H9 (cell line): ENCODE measurements around the gene USP17L28. TPM values are rescaled to one million over a fixed set of nuclear protein-coding genes. Genes with fewer than 3 reads are reported as not detected.
"Not testable (repeated sequence)": the region's sequence is repeated elsewhere in the genome, so short reads cannot be mapped to it uniquely, and the experiment has no call there.

Experiments
- DNase-seq: peaks from one replicate; pipeline ENCODE4 v3.0.0-alpha.2; 2017
- H2AFZ ChIP-seq: one replicate; pipeline ENCODE4 v1.6.1; 2013; ENCODE audit warnings: mild to moderate bottlenecking, low read length, control low read depth, moderate library complexity
- H2AK5ac ChIP-seq: 2 replicates; pipeline ENCODE4 v1.6.1; 2013; ENCODE audit warnings: low read length, control low read depth, mixed read lengths; ENCODE audit not compliant: insufficient read length
- H2BK120ac ChIP-seq: one replicate; pipeline ENCODE4 v1.6.1; 2013; ENCODE audit warnings: low read depth, mild to moderate bottlenecking, low read length, control low read depth, inconsistent platforms; ENCODE audit not compliant: poor library complexity, severe bottlenecking
- H2BK12ac ChIP-seq: 2 replicates; pipeline ENCODE4 v1.6.1; 2013; ENCODE audit warnings: low read length, control low read depth, mixed read lengths, low read depth; ENCODE audit not compliant: insufficient read length
- H2BK15ac ChIP-seq: 2 replicates; pipeline ENCODE4 v1.6.1; 2013; ENCODE audit warnings: low read depth, low read length, control low read depth
- H2BK20ac ChIP-seq: one replicate; pipeline ENCODE4 v1.6.1; 2013; ENCODE audit warnings: low read depth, mild to moderate bottlenecking, low read length, control low read depth, inconsistent platforms; ENCODE audit not compliant: poor library complexity, severe bottlenecking
- H2BK5ac ChIP-seq: 2 replicates; pipeline ENCODE4 v1.6.1; 2013; ENCODE audit warnings: low read length, control low read depth, mixed read lengths; ENCODE audit not compliant: insufficient read length
- H3K14ac ChIP-seq: 2 replicates; pipeline ENCODE4 v1.6.1; 2013; ENCODE audit warnings: low read length, control low read depth; ENCODE audit not compliant: insufficient read depth
- H3K18ac ChIP-seq: 2 replicates; pipeline ENCODE4 v1.6.1; 2013; ENCODE audit warnings: low read depth, mild to moderate bottlenecking, mixed read lengths, low read length, control low read depth; ENCODE audit not compliant: insufficient read length
- H3K23ac ChIP-seq: 2 replicates; pipeline ENCODE4 v1.6.1; 2013; ENCODE audit warnings: low read length, control low read depth, mixed read lengths, low read depth; ENCODE audit not compliant: insufficient read length
- H3K23me2 ChIP-seq: 2 replicates; pipeline ENCODE4 v1.6.1; 2013; ENCODE audit warnings: low read depth, mild to moderate bottlenecking, mixed read lengths, low read length, control low read depth; ENCODE audit not compliant: insufficient read length, poor library complexity, severe bottlenecking
- H3K27ac ChIP-seq: 2 replicates; pipeline ENCODE4 v1.5.1; 2013; ENCODE audit warnings: low read length, control low read depth, mixed read lengths, low read depth; ENCODE audit not compliant: insufficient read length
- H3K27me3 ChIP-seq: 2 replicates; pipeline ENCODE4 v1.6.1; 2013; ENCODE audit warnings: low read length, control low read depth, inconsistent platforms; ENCODE audit not compliant: insufficient read depth
- H3K4ac ChIP-seq: 2 replicates; pipeline ENCODE4 v1.6.1; 2013; ENCODE audit warnings: low read depth, mild to moderate bottlenecking, control low read depth, inconsistent platforms, low read length, moderate library complexity
- H3K4me1 ChIP-seq: 2 replicates; pipeline ENCODE4 v1.6.1; 2013; ENCODE audit warnings: low read length, control low read depth, inconsistent platforms; ENCODE audit not compliant: insufficient read depth
- H3K4me2 ChIP-seq: 2 replicates; pipeline ENCODE4 v1.6.1; 2013; ENCODE audit warnings: low read length, control low read depth, mixed read lengths; ENCODE audit not compliant: insufficient read length, insufficient read depth
- H3K56ac ChIP-seq: 2 replicates; pipeline ENCODE4 v1.6.1; 2013; ENCODE audit warnings: low read depth, mild to moderate bottlenecking, mixed read lengths, low read length, control low read depth; ENCODE audit not compliant: insufficient read length
- H3K79me1 ChIP-seq: 2 replicates; pipeline ENCODE4 v1.6.1; 2013; ENCODE audit warnings: low read depth, mild to moderate bottlenecking, moderate library complexity, low read length, control low read depth, inconsistent platforms; ENCODE audit not compliant: insufficient read depth, poor library complexity, severe bottlenecking
- H3K79me2 ChIP-seq: 2 replicates; pipeline ENCODE4 v1.6.1; 2013; ENCODE audit warnings: low read length, control low read depth, inconsistent platforms; ENCODE audit not compliant: insufficient read depth
- H3K9ac ChIP-seq: 2 replicates; pipeline ENCODE4 v1.6.1; 2013; ENCODE audit warnings: low read length, control low read depth, mixed read lengths; ENCODE audit not compliant: insufficient read length; ENCODE audit errors: extremely low read depth
- H3K9me3 ChIP-seq: one replicate; pipeline ENCODE4 v1.6.1; 2013; ENCODE audit warnings: low read depth, low read length, inconsistent platforms; ENCODE audit not compliant: control insufficient read depth
- H3T11ph ChIP-seq: one replicate; pipeline ENCODE4 v1.6.1; 2013; ENCODE audit warnings: mild to moderate bottlenecking, low read length, control low read depth, inconsistent platforms
- H4K20me1 ChIP-seq: one replicate; pipeline ENCODE4 v1.6.1; 2013; ENCODE audit not compliant: control insufficient read depth, insufficient read length, insufficient read depth
- H4K5ac ChIP-seq: 2 replicates; pipeline ENCODE4 v1.6.1; 2013; ENCODE audit warnings: low read depth, mild to moderate bottlenecking, mixed read lengths, low read length, control low read depth; ENCODE audit not compliant: insufficient read length
- H4K8ac ChIP-seq: replicated peaks from 2 replicates; pipeline ENCODE4 v1.6.1; 2013; ENCODE audit warnings: low read length, control low read depth, mixed read lengths, low read depth; ENCODE audit not compliant: insufficient read length
- H4K91ac ChIP-seq: 2 replicates; pipeline ENCODE4 v1.6.1; 2013; ENCODE audit warnings: low read depth, mild to moderate bottlenecking, moderate library complexity, mixed read lengths, low read length, control low read depth; ENCODE audit not compliant: insufficient read length
- H3K27ac Mint-ChIP-seq, 3 experiments: 2 replicates in 2 of 3; 3 replicates in 1 of 3; pipeline ENCODE4 v1.8.0; 2020 to 2021; ENCODE audit warnings: mixed read lengths in 3 of 3, mild to moderate bottlenecking in 1 of 3, moderate library complexity in 1 of 3
- H3K27me3 Mint-ChIP-seq: 2 replicates; pipeline ENCODE4 v1.8.0; 2021; ENCODE audit warnings: low read depth, mild to moderate bottlenecking, moderate library complexity, mixed read lengths
- H3K36me3 Mint-ChIP-seq, 3 experiments: 2 replicates in 2 of 3; 3 replicates in 1 of 3; pipeline ENCODE4 v1.8.0; 2020 to 2021; ENCODE audit warnings: low read depth in 3 of 3, mixed read lengths in 3 of 3; ENCODE audit not compliant: insufficient read depth in 1 of 3
- H3K4me1 Mint-ChIP-seq, 2 experiments: 2 replicates each; pipeline ENCODE4 v1.8.0; 2020; ENCODE audit warnings: mixed read lengths in 2 of 2
- H3K4me3 Mint-ChIP-seq, 2 experiments: 2 replicates in 1 of 2; 3 replicates in 1 of 2; pipeline ENCODE4 v1.8.0; 2020 to 2021; ENCODE audit warnings: mild to moderate bottlenecking in 2 of 2, mixed read lengths in 2 of 2, moderate library complexity in 1 of 2
- H3K9me3 Mint-ChIP-seq, 2 experiments: 2 replicates in 1 of 2; 3 replicates in 1 of 2; pipeline ENCODE4 v1.8.0; 2020; ENCODE audit warnings: mild to moderate bottlenecking in 2 of 2, mixed read lengths in 2 of 2, moderate library complexity in 1 of 2
- CTCF ChIP-seq: fragments of 200-600 bp; sonication (generic); conservative IDR thresholded peaks from 3 replicates; pipeline ENCODE4 v1.8.0; 2021; ENCODE audit warnings: antibody characterized with exemption, mild to moderate bottlenecking
- WGBS: extraction: QIAGEN DNeasy Blood & Tissue Kit; methylation state at CpG from one replicate; pipeline ENCODE4 v1.1.7; 2013; ENCODE audit warnings: missing lambda C conversion rate, low lambda C conversion rate, mixed read lengths; ENCODE audit not compliant: insufficient read length; ENCODE audit errors: extremely low coverage; 5-methylcytosine and 5-hydroxymethylcytosine counted together
- total RNA-seq: library from RNA; stranded (reverse); gene quantifications from 2 replicates; pipeline ENCODE4 v1.2.1, GENCODE V29; 2021

USP17L28 gene
- total RNA-seq, 1 experiment from 2014 or later: not detected

- H4K5ac ChIP-seq, H3T11ph ChIP-seq, H2BK5ac ChIP-seq, H4K20me1 ChIP-seq, H4K91ac ChIP-seq, H3K27ac ChIP-seq, H2AK5ac ChIP-seq, H3K9ac ChIP-seq, H3K4ac ChIP-seq, H3K14ac ChIP-seq, H3K4me1 Mint-ChIP-seq, H3K36me3 Mint-ChIP-seq, H3K27ac Mint-ChIP-seq, H3K4me1 ChIP-seq, H2BK15ac ChIP-seq, H4K8ac ChIP-seq, H2BK20ac ChIP-seq, H3K79me2 ChIP-seq, H2AFZ ChIP-seq, H2BK12ac ChIP-seq, H3K9me3 ChIP-seq, H3K4me2 ChIP-seq, H3K79me1 ChIP-seq, H3K56ac ChIP-seq, H3K27me3 Mint-ChIP-seq, H2BK120ac ChIP-seq, H3K23me2 ChIP-seq, H3K18ac ChIP-seq, H3K27me3 ChIP-seq, H3K23ac ChIP-seq: not testable (repeated sequence)
- peak overlapping the region in 1 of 2 experiments; percentile 8; a peak in 1 of 5 replicates for H3K4me3 Mint-ChIP-seq
- DNase-seq: peak; percentile 38
- WGBS: no CpG with 5 or more reads among the region's 36 CpGs
- peak; percentile 68 for TF ChIP-seq CTCF
- peaks cover 22 to 39% of the 10 kb centered on the region in 2 experiments for H3K9me3 Mint-ChIP-seq
Measured at GRCh38 chr4:9381012-9381534, 32.4 kb downstream of the USP17L28 start.
